Transverse colon (tissue), 3 donors: ENCODE measurements around the gene NPC1.

ENCODE experiments used
- POLR2A ChIP-seq: fragments of 450-650 bp; IDR thresholded peaks from one replicate; pipeline ENCODE4 v1.6.1; 2016; ENCODE audit warnings: antibody characterized with exemption, mild to moderate bottlenecking, moderate library complexity
- POLR2AphosphoS5 ChIP-seq, 3 donors: sonication (generic); formaldehyde crosslinking; IDR thresholded peaks; one replicate each; pipeline ENCODE4 v1.6.1; 2016; ENCODE audit warnings: antibody characterized with exemption in 3 of 3

DNA sequence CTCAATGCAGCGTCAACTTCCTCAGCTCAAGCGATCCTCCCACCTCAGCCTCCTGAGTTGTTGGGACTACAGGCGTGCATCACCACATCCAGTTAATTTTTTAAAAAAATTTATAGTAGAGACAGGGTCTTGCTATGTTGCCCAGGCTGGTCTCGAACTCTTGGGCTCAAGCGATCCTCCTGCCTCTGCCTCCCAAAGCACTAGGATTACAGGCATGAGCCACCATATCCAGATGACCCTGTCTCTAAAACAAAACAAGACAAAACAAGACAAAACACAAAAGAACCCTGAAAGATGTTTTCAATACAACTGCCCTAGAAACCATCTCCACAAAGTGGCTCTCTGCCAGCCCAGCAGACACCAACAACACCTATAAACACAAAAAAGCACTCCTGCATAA is 45.0 kb upstream of the NPC1 start:
- TF ChIP-seq POLR2A (no peak), POLR2AphosphoS5 (IDR thresholded peaks at IDR 0.05) (no peak)
